Measurements from ENCODE around the gene BICRA. TPM values are rescaled to one million over a fixed set of nuclear protein-coding genes. Genes with fewer than 3 reads are reported as not detected.

Gene BICRA
- total and polyA plus RNA-seq, 2 of the 8 experiments (the other 6 are each of a cell fraction or from before 2014, with no cell fraction given): 1.5 to 29.2 TPM

DNA sequence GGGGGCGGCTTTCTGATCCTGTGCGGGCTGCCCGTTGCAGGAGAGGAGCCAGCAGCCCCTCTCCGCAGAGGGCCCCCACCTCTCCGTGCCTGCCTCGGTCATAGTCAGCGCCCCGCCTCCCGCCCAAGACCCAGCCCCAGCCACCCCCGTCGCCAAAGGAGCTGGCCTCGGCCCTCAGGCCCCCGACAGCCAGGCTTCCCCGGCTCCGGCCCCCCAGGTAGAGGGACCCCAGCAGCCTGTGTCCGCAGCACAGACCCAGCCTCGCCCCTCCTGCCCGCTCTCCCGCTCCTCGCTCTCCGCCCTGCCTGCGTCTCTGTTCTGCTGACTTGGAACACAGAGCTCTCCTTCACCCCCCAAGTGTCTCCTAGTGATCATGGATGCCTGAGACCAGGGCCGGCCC is 73.0 kb downstream of the BICRA start (continued):
- TF ChIP-seq SP4 (IDR thresholded peaks at IDR 0.05; ENCODE audit: low read length) (no peak), SIX5 (IDR thresholded peaks at IDR 0.05; ENCODE audit: low read depth, low read length) (no peak), SAP30 (IDR thresholded peaks at IDR 0.05; ENCODE audit: insufficient read depth, insufficient replicate concordance, low read length) (no peak), HDAC2 (IDR thresholded peaks at IDR 0.05; ENCODE audit: borderline replicate concordance in 1 of 2, low read depth in 2 of 2, low read length in 2 of 2) (no peak), PHF8 (conservative IDR thresholded peaks at IDR 0.05; ENCODE audit: low read depth, low read length) (no peak), SP1 (IDR thresholded peaks at IDR 0.05; ENCODE audit: low read depth, low read length) (no peak)

Data from H1 (cell line).